Activated CD8-positive, alpha-beta T cell treated with anti-CD3 and anti-CD28 coated beads for 36 hours (primary cell): ENCODE measurements around the gene YEATS2. TPM values are rescaled to one million over a fixed set of nuclear protein-coding genes. Genes with fewer than 3 reads are reported as not detected.

ENCODE experiments used
- ATAC-seq: fragments of 200-7000 bp; cut with Tn5 transposase; one replicate; pipeline ENCODE4 v1.10.0; 2021; ENCODE audit warnings: mild to moderate bottlenecking, moderate library complexity
- CTCF ChIA-PET: fragments of 350-600 bp; sonication (Branson Sonifier 250); formaldehyde crosslinking; loops from one replicate; lab custom pipeline; 2021; ENCODE audit warnings: antibody characterized with exemption; lab: Charles Lee
- POLR2A ChIA-PET: fragments of 350-600 bp; sonication (Branson Sonifier 250); formaldehyde crosslinking; loops from one replicate; lab custom pipeline; 2021; ENCODE audit warnings: antibody characterized with exemption; lab: Charles Lee
- DNase-seq: peaks from one replicate; pipeline ENCODE4 v3.0.0-alpha.2; 2020
- H3K27ac Mint-ChIP-seq: one replicate; pipeline ENCODE4 v1.8.0; 2021; ENCODE audit warnings: mild to moderate bottlenecking, mixed read lengths
- H3K27me3 Mint-ChIP-seq: one replicate; pipeline ENCODE4 v1.8.0; 2021; ENCODE audit warnings: mixed read lengths
- H3K36me3 Mint-ChIP-seq: one replicate; pipeline ENCODE4 v1.8.0; 2021; ENCODE audit warnings: low read depth, mixed read lengths
- H3K4me1 Mint-ChIP-seq: one replicate; pipeline ENCODE4 v1.8.0; 2021; ENCODE audit warnings: low read depth, mixed read lengths
- H3K4me3 Mint-ChIP-seq: one replicate; pipeline ENCODE4 v1.8.0; 2021; ENCODE audit warnings: mild to moderate bottlenecking, moderate library complexity, mixed read lengths
- H3K9me3 Mint-ChIP-seq: one replicate; pipeline ENCODE4 v1.8.0; 2021; ENCODE audit warnings: mixed read lengths
- CTCF ChIP-seq: fragments of 200-600 bp; IDR thresholded peaks from one replicate; pipeline ENCODE4 v1.8.0; 2022; ENCODE audit warnings: antibody characterized with exemption, mild to moderate bottlenecking
- intact Hi-C: fragments of 100-400 bp; cut with micrococcal nuclease; formaldehyde crosslinking; loops from one replicate; pipeline ENCODE4 v1.10.0; 2022
- total RNA-seq, 2 experiments: library from RNA; stranded (reverse); gene quantifications; one replicate each; pipeline ENCODE4 v1.2.3, GENCODE V29; 2021

Gene YEATS2
- total RNA-seq, 2 experiments from 2014 or later = 65.0 to 67.7 TPM

DNA sequence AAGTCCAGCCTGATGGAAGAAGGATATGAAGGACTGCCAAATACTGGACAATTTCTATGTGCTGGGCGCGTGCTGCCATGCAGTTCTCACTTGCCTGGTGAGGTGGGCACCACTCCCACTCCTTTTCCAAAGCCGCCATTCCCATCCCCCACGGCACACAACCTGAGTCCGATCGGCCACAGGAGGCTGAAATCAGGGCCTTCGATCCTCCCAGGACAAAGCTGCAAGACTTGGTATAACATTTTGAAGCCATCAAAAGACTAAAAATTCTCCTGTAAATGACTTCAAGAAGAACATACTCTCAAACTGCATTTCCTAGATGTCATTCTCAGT is 130.9 kb downstream of the YEATS2 start:
- no peak for ATAC-seq
- no peak overlapping the region for H3K27ac Mint-ChIP-seq
- ChIA-PET POLR2A (interaction anchor here (0.9 kb wide), 1 partner anchor 56 kb away, joined by 3 read pairs; the partner anchor contains the start of gene PARL), CTCF (no interaction called here)
- peaks cover 11% of the 10 kb centered on the region for H3K4me1 Mint-ChIP-seq
- no peaks in the 10 kb centered on the region for H3K9me3 Mint-ChIP-seq
- no peak for TF ChIP-seq CTCF
- intact Hi-C loops = no loop called here
- no peaks in the 10 kb centered on the region for H3K27me3 Mint-ChIP-seq
- H3K36me3 Mint-ChIP-seq = peaks cover 3% of the 10 kb centered on the region
- DNase-seq = no peak
- no peak overlapping the region for H3K4me3 Mint-ChIP-seq

DNA sequence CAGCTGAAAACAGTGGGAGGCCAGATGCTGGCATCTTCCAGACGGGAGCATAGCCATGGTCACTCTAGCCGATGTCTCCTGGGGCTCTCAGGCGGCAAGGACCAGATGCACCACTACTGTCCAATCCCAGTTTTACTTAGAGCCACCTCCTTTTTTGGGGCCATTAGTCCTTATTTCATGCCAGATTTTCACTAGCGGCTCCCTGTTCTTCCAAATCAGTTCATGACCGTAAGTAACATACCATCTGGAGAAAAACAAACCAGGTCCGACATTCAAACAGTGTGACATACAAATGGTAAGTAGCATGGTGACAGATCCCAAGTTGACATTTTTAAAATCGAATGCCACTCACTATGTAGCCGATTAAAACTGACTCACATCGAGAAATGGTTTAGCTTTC is 131.9 kb downstream of the YEATS2 start:
- ChIA-PET POLR2A (interaction anchor here (0.9 kb wide), 1 partner anchor 55 kb away, joined by 3 read pairs; the partner anchor contains the start of gene PARL), CTCF (no interaction called here)
- no peaks in the 10 kb centered on the region for H3K27me3 Mint-ChIP-seq
- peaks cover 3% of the 10 kb centered on the region for H3K36me3 Mint-ChIP-seq
- no peak overlapping the region for H3K4me3 Mint-ChIP-seq
- ATAC-seq (no peak), DNase-seq (no peak)
- no peaks in the 10 kb centered on the region for H3K9me3 Mint-ChIP-seq
- H3K27ac Mint-ChIP-seq = no peak overlapping the region
- TF ChIP-seq CTCF = no peak
- H3K4me1 Mint-ChIP-seq = peaks cover 2% of the 10 kb centered on the region
- intact Hi-C loops = no loop called here

DNA sequence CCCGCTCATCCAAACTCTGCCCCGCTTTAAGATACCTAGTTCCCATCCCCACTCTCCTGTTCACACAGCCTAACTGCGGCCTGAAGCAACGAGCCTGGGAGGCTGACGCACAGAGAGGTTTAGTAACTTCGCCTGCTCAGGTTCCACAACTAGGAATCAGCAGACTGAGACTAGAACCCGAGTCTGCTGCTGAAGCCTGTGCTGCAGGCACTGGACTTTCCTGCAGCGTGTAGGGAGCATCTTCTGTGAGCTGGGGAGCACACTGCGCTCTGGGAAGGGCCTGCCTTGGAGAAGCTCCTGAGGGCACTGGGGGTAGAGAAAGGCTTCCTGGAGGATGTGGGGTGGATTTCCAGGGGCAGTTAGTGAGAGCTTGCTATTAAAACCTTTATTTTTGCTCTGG is 132.6 kb downstream of the YEATS2 start:
- DNase-seq (no peak), ATAC-seq (no peak)
- intact Hi-C loops = no loop called here
- Mint-ChIP-seq H3K4me1 (no peaks in the 10 kb centered on the region), H3K27me3 (no peaks in the 10 kb centered on the region), H3K27ac (no peak overlapping the region), H3K4me3 (no peak overlapping the region), H3K36me3 (peaks cover 3% of the 10 kb centered on the region), H3K9me3 (no peaks in the 10 kb centered on the region)
- no peak for TF ChIP-seq CTCF
- ChIA-PET POLR2A (no interaction called here), CTCF (no interaction called here)

DNA sequence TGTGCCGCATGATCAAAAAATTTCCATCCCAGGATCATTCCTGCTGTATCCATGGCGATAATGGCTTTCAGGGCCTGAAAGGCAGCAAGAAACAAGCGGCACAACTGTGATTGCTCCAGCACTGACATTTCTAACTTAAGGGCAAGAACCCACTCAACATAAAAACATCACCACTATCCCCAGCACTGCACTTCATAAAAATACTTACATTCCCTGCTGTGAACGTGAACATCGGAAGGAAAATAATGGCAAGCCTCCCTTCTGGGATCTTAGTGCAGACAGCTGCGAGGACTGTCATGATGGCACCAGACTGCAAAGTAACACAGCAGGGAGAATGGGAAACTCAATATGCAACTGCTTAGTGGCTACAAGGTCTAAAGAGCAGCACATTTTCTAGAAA is 135.9 kb downstream of the YEATS2 start:
- Mint-ChIP-seq H3K4me3 (no peak overlapping the region), H3K36me3 (peaks cover 3% of the 10 kb centered on the region), H3K9me3 (no peaks in the 10 kb centered on the region), H3K27ac (no peak overlapping the region), H3K4me1 (no peaks in the 10 kb centered on the region), H3K27me3 (no peaks in the 10 kb centered on the region)
- POLR2A ChIA-PET = interaction anchor here (1.5 kb wide), 1 partner anchor 23 kb away, joined by 3 read pairs; no protein-coding TSS in a partner anchor
- CTCF ChIA-PET = interaction anchor here (1.7 kb wide), 1 partner anchor 51 kb away, joined by 6 read pairs; the partner anchor contains the start of gene PARL
- no peak for DNase-seq
- ATAC-seq = no peak
- TF ChIP-seq CTCF = no peak
- intact Hi-C loops = no loop called here

- ATAC-seq (no peak), DNase-seq (no peak)
- intact Hi-C loops = no loop called here
- no peaks in the 10 kb centered on the region for H3K4me1 Mint-ChIP-seq
- peaks cover 24% of the 10 kb centered on the region for H3K36me3 Mint-ChIP-seq
- ChIA-PET CTCF (no interaction called here), POLR2A (no interaction called here)
- no peak overlapping the region for H3K27ac Mint-ChIP-seq
- no peaks in the 10 kb centered on the region for H3K9me3 Mint-ChIP-seq
- TF ChIP-seq CTCF = no peak
- H3K27me3 Mint-ChIP-seq = no peaks in the 10 kb centered on the region
- H3K4me3 Mint-ChIP-seq = no peak overlapping the region
Measured at GRCh38 chr3:183837390-183837789, 139.8 kb downstream of the YEATS2 start.
